Fibroblast of mammary gland (primary cell): ENCODE data around the gene COQ10B.

Source experiments
- DNase-seq: peaks from one replicate; pipeline ENCODE4 v3.0.0-alpha.2; 2010; ENCODE audit warnings: low read depth
- H3K4me3 ChIP-seq: 2 replicates; pipeline ENCODE4 v1.5.1; 2011; ENCODE audit warnings: low read depth, mild to moderate bottlenecking, low read length, moderate library complexity; ENCODE audit not compliant: control insufficient read depth
- CTCF ChIP-seq: conservative IDR thresholded peaks from 2 replicates; pipeline ENCODE4 v1.5.1; 2011; ENCODE audit warnings: low read depth, low read length, inconsistent platforms; ENCODE audit not compliant: control insufficient read depth, insufficient read depth

The COQ10B gene

GRCh38 chr2:197434541-197435513, 18.5 kb upstream of the COQ10B start, which contains the start of gene SF3B1:
Gene SF3B1, minus strand, starts transcription at chr2:197435028. Its CDS starts 29 bp downstream, at chr2:197434999.
- TF ChIP-seq CTCF: no peak
- DNase-seq: peak; percentile 96
- peak within 1 kb of the TSS; percentile 100 for H3K4me3 ChIP-seq

GRCh38 chr2:197435598-197436420, 17.5 kb upstream of the COQ10B start:
- DNase-seq: no peak
- H3K4me3 ChIP-seq: peak overlapping the region; percentile 100
- no peak for TF ChIP-seq CTCF

GRCh38 chr2:197437380-197437779, 16.0 kb upstream of the COQ10B start:
- no peak overlapping the region for H3K4me3 ChIP-seq
- DNase-seq: no peak
- no peak for TF ChIP-seq CTCF

- no peak for TF ChIP-seq CTCF
- H3K4me3 ChIP-seq: no peak overlapping the region
- no peak for DNase-seq
Observed at GRCh38 chr2:197442857-197443256, 10.5 kb upstream of the COQ10B start.

- no peak for TF ChIP-seq CTCF
- no peak overlapping the region for H3K4me3 ChIP-seq
- DNase-seq: peak; percentile 41
Observed at GRCh38 chr2:197445746-197446145, 7.6 kb upstream of the COQ10B start.

- TF ChIP-seq CTCF: no peak
- DNase-seq: no peak
Observed at GRCh38 chr2:197446844-197447243, 6.5 kb upstream of the COQ10B start.

More at GRCh38 chr2:197446844-197447243, 6.5 kb upstream of the COQ10B start:
- no peak overlapping the region for H3K4me3 ChIP-seq
